Activated CD8-positive, alpha-beta memory T cell treated with anti-CD3 and anti-CD28 coated beads for 48 hours (primary cell): Measurements from ENCODE around the gene GLI2.

Experiments used
- DNase-seq, 3 experiments: peaks; one replicate each; pipeline ENCODE4 v3.0.0-alpha.2; 2020; ENCODE audit warnings: low read depth in 2 of 3, low spot score in 2 of 3

Gene GLI2

GRCh38 chr2:120737340-120738101, 1.9 kb downstream of the GLI2 start:
- no peak for DNase-seq

- no peak for DNase-seq
These were observed 2.4 kb downstream of the GLI2 start for GRCh38 chr2:120738117-120738516.

GRCh38 chr2:120738786-120739437, 3.2 kb downstream of the GLI2 start:
- no peak for DNase-seq

- no peak for DNase-seq
These were observed 3.9 kb downstream of the GLI2 start for GRCh38 chr2:120739438-120740090.

- DNase-seq: no peak
These were observed 4.7 kb downstream of the GLI2 start for GRCh38 chr2:120740375-120740764.

GRCh38 chr2:120740765-120741524, 5.3 kb downstream of the GLI2 start:
- DNase-seq: no peak

GRCh38 chr2:120741571-120742561, 6.2 kb downstream of the GLI2 start:
- no peak for DNase-seq

- no peak for DNase-seq
These were observed 8.0 kb downstream of the GLI2 start for GRCh38 chr2:120743657-120744056.

GRCh38 chr2:120744817-120745216, 9.1 kb downstream of the GLI2 start:
- DNase-seq: no peak

- no peak for DNase-seq
These were observed 9.9 kb downstream of the GLI2 start for GRCh38 chr2:120745420-120746111.

- no peak for DNase-seq
These were observed 10.5 kb downstream of the GLI2 start for GRCh38 chr2:120746144-120746543.

- DNase-seq: no peak
These were observed 11.6 kb downstream of the GLI2 start for GRCh38 chr2:120747281-120747680.

GRCh38 chr2:120747706-120748105, 12.0 kb downstream of the GLI2 start:
- DNase-seq: no peak

- no peak for DNase-seq
These were observed 12.6 kb downstream of the GLI2 start for GRCh38 chr2:120748310-120748709.

GRCh38 chr2:120748741-120749140, 13.1 kb downstream of the GLI2 start:
- DNase-seq: no peak

GRCh38 chr2:120749506-120750431, 14.1 kb downstream of the GLI2 start:
- no peak for DNase-seq

GRCh38 chr2:120750488-120751210, 15.0 kb downstream of the GLI2 start:
- no peak for DNase-seq

- no peak for DNase-seq
These were observed 15.9 kb downstream of the GLI2 start for GRCh38 chr2:120751553-120751952.
